GM23338 (cell line): ENCODE measurements around the gene ABI2. TPM values are rescaled to one million over a fixed set of nuclear protein-coding genes. Genes with fewer than 3 reads are reported as not detected.

Experiments
- ATAC-seq: fragments of 200-7000 bp; cut with Tn5 transposase; 3 replicates; pipeline ENCODE4 v1.9.1; 2020
- DNase-seq: peaks from one replicate; pipeline ENCODE4 v3.0.0-alpha.2; 2015; ENCODE audit warnings: low spot score
- H2AFZ ChIP-seq: fragments of 200-600 bp; sonication (generic); 2 replicates; pipeline ENCODE4 v1.8.0; 2016; ENCODE audit warnings: antibody characterized with exemption, mild to moderate bottlenecking, moderate library complexity
- H3F3A ChIP-seq: fragments of 200-600 bp; sonication (generic); replicated peaks from 2 replicates; pipeline ENCODE4 v1.8.0; 2017; ENCODE audit warnings: antibody characterized with exemption, mixed run types, low read depth
- H3K27ac ChIP-seq: fragments of 200-600 bp; sonication (generic); 2 replicates; pipeline ENCODE4 v1.6.1; 2016; ENCODE audit warnings: low read depth
- H3K27me3 ChIP-seq: fragments of 200-600 bp; sonication (generic); 2 replicates; pipeline ENCODE4 v1.8.0; 2016; ENCODE audit warnings: mild to moderate bottlenecking, mixed run types, moderate library complexity; ENCODE audit not compliant: insufficient read depth
- H3K36me3 ChIP-seq: fragments of 200-600 bp; sonication (generic); 2 replicates; pipeline ENCODE4 v1.8.0; 2016; ENCODE audit warnings: mild to moderate bottlenecking; ENCODE audit not compliant: insufficient read depth
- H3K4me1 ChIP-seq: fragments of 200-600 bp; sonication (generic); 2 replicates; pipeline ENCODE4 v1.8.0; 2016; ENCODE audit warnings: mild to moderate bottlenecking, moderate library complexity; ENCODE audit not compliant: insufficient read depth
- H3K4me2 ChIP-seq: fragments of 200-600 bp; sonication (generic); 2 replicates; pipeline ENCODE4 v1.7.1; 2017; ENCODE audit warnings: mixed run types
- H3K4me3 ChIP-seq: fragments of 200-600 bp; sonication (generic); 2 replicates; pipeline ENCODE4 v1.6.1; 2016; ENCODE audit warnings: mixed run types
- H3K79me2 ChIP-seq: fragments of 200-600 bp; sonication (generic); replicated peaks from 2 replicates; pipeline ENCODE4 v1.8.0; 2017; ENCODE audit warnings: mild to moderate bottlenecking; ENCODE audit not compliant: insufficient read depth
- H3K9me2 ChIP-seq: fragments of 200-600 bp; sonication (generic); 2 replicates; pipeline ENCODE4 v1.8.0; 2017; ENCODE audit not compliant: insufficient read depth
- H4K20me1 ChIP-seq: fragments of 200-600 bp; sonication (generic); replicated peaks from 2 replicates; pipeline ENCODE4 v1.8.0; 2017; ENCODE audit warnings: mild to moderate bottlenecking; ENCODE audit not compliant: insufficient read depth
- H3K27ac Mint-ChIP-seq: 2 replicates; pipeline ENCODE4 v1.8.0; 2020; ENCODE audit warnings: inconsistent platforms, mild to moderate bottlenecking, moderate library complexity, mixed read lengths
- H3K27me3 Mint-ChIP-seq: 3 replicates; pipeline ENCODE4 v1.8.0; 2022; ENCODE audit warnings: low read depth, mild to moderate bottlenecking, moderate library complexity, mixed read lengths, inconsistent platforms; ENCODE audit not compliant: insufficient read depth, poor library complexity
- H3K36me3 Mint-ChIP-seq: 3 replicates; pipeline ENCODE4 v1.8.0; 2021; ENCODE audit warnings: low read depth, mild to moderate bottlenecking, inconsistent platforms, moderate library complexity, mixed read lengths
- H3K4me1 Mint-ChIP-seq: 3 replicates; pipeline ENCODE4 v1.8.0; 2020; ENCODE audit warnings: mild to moderate bottlenecking, inconsistent platforms, mixed read lengths
- H3K4me3 Mint-ChIP-seq: 3 replicates; pipeline ENCODE4 v1.8.0; 2021; ENCODE audit warnings: moderate library complexity, mild to moderate bottlenecking, inconsistent platforms, mixed read lengths
- H3K9me3 Mint-ChIP-seq: 3 replicates; pipeline ENCODE4 v1.8.0; 2020; ENCODE audit warnings: moderate library complexity, mild to moderate bottlenecking, inconsistent platforms, mixed read lengths
- CREB1 ChIP-seq: fragments of 250-450 bp; sonication (Bioruptor Pico); IDR thresholded peaks from 2 replicates; pipeline ENCODE4 v1.5.0; 2020; ENCODE audit warnings: low read depth, mild to moderate bottlenecking, moderate library complexity
- CTCF ChIP-seq, 2 experiments: fragments of 200-600 bp in 1 of 2; sonication (generic) in 1 of 2; conservative IDR thresholded peaks; 2 replicates each; pipeline versions ENCODE4 v1.5.1 to v1.6.1; 2016 to 2017; ENCODE audit warnings: antibody characterized with exemption in 2 of 2, low read depth in 2 of 2, mild to moderate bottlenecking in 2 of 2, moderate library complexity in 1 of 2
- ETS1 ChIP-seq: IDR thresholded peaks from 2 replicates; pipeline ENCODE4 v1.6.1; 2016; ENCODE audit warnings: antibody characterized with exemption
- EZH2 ChIP-seq: fragments of 200-600 bp; sonication (generic); IDR thresholded peaks from one replicate; pipeline ENCODE4 v1.8.0; 2017; ENCODE audit warnings: antibody characterized with exemption, mild to moderate bottlenecking, low read depth; ENCODE audit not compliant: unreplicated experiment
- EZH2phosphoT487 ChIP-seq: fragments of 200-600 bp; sonication (generic); IDR thresholded peaks from one replicate; pipeline ENCODE4 v1.8.1; 2018; ENCODE audit warnings: antibody characterized with exemption; ENCODE audit not compliant: unreplicated experiment
- JUNB ChIP-seq: IDR thresholded peaks from one replicate; pipeline ENCODE4 v1.6.1; 2016; ENCODE audit warnings: antibody characterized with exemption; ENCODE audit not compliant: unreplicated experiment
- NANOG ChIP-seq: IDR thresholded peaks from 2 replicates; pipeline ENCODE4 v1.6.1; 2016; ENCODE audit warnings: antibody characterized with exemption, borderline replicate concordance
- POLR2AphosphoS5 ChIP-seq: IDR thresholded peaks from 2 replicates; pipeline ENCODE4 v1.6.1; 2016; ENCODE audit warnings: antibody characterized with exemption, low read depth
- REST ChIP-seq: IDR thresholded peaks from one replicate; pipeline ENCODE4 v1.6.1; 2018; ENCODE audit warnings: antibody characterized with exemption; ENCODE audit not compliant: unreplicated experiment
- STAT1 ChIP-seq: IDR thresholded peaks from one replicate; pipeline ENCODE4 v1.6.1; 2016; ENCODE audit warnings: antibody characterized with exemption; ENCODE audit not compliant: unreplicated experiment
- ZNF114 ChIP-seq: fragments of 250-450 bp; sonication (Bioruptor Pico); IDR thresholded peaks from 2 replicates; pipeline ENCODE4 v1.5.0; 2020; ENCODE audit warnings: mild to moderate bottlenecking, moderate library complexity
- ZNF331 ChIP-seq: fragments of 250-450 bp; sonication (Bioruptor Pico); IDR thresholded peaks from 2 replicates; pipeline ENCODE4 v1.5.0; 2020; ENCODE audit warnings: low read depth, mild to moderate bottlenecking, moderate library complexity
- polyA plus RNA-seq: library from polyadenylated mRNA; unstranded; fragments of >200 nt; fragmentation: Nextera tagmentation; extraction: Ambion mirVana; gene quantifications from 2 replicates; pipeline ENCODE4 v1.2.1, GENCODE V29; 2016
- total RNA-seq: library from RNA; depleted of rRNA; stranded (reverse); fragments of >200 nt; shearing (Covaris generic); gene quantifications from 2 replicates; pipeline ENCODE4 v1.2.3, GENCODE V29; 2014
- TF ChIP-seq, protein P1 (sequence below): fragments of 250-450 bp; sonication (Bioruptor Pico); IDR thresholded peaks from 2 replicates; pipeline ENCODE4 v1.5.0; 2020; ENCODE audit warnings: mild to moderate bottlenecking, moderate library complexity

The ABI2 gene
- total and polyA plus RNA-seq, 2 experiments from 2014 or later = 46.5 to 114 TPM

DNA sequence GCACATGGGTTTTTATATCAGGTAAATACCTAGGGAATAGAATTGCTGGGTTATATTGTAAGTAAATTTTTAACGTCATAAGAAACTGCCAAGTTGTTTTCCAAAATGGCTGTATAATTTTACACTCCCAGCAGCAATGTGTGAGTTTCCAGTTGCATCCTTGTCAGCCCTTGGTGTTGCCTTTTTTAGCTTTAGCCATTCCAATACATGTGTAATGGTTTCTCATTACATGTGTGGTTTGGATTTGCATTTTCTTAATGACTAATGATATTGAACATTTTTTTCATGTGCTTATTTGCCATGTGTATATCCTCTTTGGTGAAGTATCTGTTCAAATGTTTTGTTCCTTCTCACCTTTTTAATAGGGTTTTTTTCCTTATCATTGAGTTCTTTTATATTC, 70.8 kb downstream of the ABI2 start:
- Mint-ChIP-seq H3K27me3 (no peaks in the 10 kb centered on the region), H3K36me3 (peaks cover 50% of the 10 kb centered on the region)

More for the DNA sequence above, 70.8 kb downstream of the ABI2 start:
- H3K4me3 Mint-ChIP-seq = no peak overlapping the region
- no peak overlapping the region for H3K27ac Mint-ChIP-seq
- H3K4me2 ChIP-seq = no peak overlapping the region
- ATAC-seq = no peak
- H3K36me3 ChIP-seq = peaks cover 16% of the 10 kb centered on the region
- DNase-seq = no peak
- no peaks in the 10 kb centered on the region for H3K9me2 ChIP-seq
- H4K20me1 ChIP-seq = peaks cover 1% of the 10 kb centered on the region; the same call in 1 of the 2 replicates
- no peaks in the 10 kb centered on the region; the same call in 1 of the 2 replicates for H3K79me2 ChIP-seq
- H3K4me3 ChIP-seq = no peak overlapping the region
- no peaks in the 10 kb centered on the region for H3K9me3 Mint-ChIP-seq
- TF ChIP-seq STAT1 (no peak), EZH2phosphoT487 (no peak), REST (no peak), CREB1 (CRISPR knock-in tag) (no peak), JUNB (no peak), EZH2 (no peak), POLR2AphosphoS5 (no peak), NANOG (no peak), ZNF114 (CRISPR knock-in tag) (no peak), CTCF (conservative IDR thresholded peaks at IDR 0.05; ENCODE audit: low read depth in 2 of 2) (no peak), ZNF331 (no peak), ETS1 (no peak)
- TF ChIP-seq, protein P1, sequence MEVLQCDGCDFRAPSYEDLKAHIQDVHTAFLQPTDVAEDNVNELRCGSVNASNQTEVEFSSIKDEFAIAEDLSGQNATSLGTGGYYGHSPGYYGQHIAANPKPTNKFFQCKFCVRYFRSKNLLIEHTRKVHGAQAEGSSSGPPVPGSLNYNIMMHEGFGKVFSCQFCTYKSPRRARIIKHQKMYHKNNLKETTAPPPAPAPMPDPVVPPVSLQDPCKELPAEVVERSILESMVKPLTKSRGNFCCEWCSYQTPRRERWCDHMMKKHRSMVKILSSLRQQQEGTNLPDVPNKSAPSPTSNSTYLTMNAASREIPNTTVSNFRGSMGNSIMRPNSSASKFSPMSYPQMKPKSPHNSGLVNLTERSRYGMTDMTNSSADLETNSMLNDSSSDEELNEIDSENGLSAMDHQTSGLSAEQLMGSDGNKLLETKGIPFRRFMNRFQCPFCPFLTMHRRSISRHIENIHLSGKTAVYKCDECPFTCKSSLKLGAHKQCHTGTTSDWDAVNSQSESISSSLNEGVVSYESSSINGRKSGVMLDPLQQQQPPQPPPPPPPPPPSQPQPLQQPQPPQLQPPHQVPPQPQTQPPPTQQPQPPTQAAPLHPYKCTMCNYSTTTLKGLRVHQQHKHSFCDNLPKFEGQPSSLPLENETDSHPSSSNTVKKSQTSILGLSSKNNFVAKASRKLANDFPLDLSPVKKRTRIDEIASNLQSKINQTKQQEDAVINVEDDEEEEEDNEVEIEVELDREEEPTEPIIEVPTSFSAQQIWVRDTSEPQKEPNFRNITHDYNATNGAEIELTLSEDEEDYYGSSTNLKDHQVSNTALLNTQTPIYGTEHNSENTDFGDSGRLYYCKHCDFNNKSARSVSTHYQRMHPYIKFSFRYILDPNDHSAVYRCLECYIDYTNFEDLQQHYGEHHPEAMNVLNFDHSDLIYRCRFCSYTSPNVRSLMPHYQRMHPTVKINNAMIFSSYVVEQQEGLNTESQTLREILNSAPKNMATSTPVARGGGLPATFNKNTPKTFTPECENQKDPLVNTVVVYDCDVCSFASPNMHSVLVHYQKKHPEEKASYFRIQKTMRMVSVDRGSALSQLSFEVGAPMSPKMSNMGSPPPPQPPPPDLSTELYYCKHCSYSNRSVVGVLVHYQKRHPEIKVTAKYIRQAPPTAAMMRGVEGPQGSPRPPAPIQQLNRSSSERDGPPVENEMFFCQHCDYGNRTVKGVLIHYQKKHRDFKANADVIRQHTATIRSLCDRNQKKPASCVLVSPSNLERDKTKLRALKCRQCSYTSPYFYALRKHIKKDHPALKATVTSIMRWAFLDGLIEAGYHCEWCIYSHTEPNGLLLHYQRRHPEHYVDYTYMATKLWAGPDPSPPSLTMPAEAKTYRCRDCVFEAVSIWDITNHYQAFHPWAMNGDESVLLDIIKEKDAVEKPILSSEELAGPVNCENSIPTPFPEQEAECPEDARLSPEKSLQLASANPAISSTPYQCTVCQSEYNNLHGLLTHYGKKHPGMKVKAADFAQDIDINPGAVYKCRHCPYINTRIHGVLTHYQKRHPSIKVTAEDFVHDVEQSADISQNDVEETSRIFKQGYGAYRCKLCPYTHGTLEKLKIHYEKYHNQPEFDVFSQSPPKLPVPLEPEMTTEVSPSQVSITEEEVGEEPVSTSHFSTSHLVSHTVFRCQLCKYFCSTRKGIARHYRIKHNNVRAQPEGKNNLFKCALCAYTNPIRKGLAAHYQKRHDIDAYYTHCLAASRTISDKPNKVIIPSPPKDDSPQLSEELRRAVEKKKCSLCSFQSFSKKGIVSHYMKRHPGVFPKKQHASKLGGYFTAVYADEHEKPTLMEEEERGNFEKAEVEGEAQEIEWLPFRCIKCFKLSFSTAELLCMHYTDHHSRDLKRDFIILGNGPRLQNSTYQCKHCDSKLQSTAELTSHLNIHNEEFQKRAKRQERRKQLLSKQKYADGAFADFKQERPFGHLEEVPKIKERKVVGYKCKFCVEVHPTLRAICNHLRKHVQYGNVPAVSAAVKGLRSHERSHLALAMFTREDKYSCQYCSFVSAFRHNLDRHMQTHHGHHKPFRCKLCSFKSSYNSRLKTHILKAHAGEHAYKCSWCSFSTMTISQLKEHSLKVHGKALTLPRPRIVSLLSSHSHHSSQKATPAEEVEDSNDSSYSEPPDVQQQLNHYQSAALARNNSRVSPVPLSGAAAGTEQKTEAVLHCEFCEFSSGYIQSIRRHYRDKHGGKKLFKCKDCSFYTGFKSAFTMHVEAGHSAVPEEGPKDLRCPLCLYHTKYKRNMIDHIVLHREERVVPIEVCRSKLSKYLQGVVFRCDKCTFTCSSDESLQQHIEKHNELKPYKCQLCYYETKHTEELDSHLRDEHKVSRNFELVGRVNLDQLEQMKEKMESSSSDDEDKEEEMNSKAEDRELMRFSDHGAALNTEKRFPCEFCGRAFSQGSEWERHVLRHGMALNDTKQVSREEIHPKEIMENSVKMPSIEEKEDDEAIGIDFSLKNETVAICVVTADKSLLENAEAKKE = no peak
- H3K4me1 Mint-ChIP-seq = peaks cover 14% of the 10 kb centered on the region
- no peak overlapping the region for H3K27ac ChIP-seq
- H3K27me3 ChIP-seq = no peaks in the 10 kb centered on the region
- peaks cover 5% of the 10 kb centered on the region; the same call in 1 of the 2 replicates for H3K4me1 ChIP-seq
- 0 out of 2 replicates have a peak, but pooled peaks cover 2% of the 10 kb centered on the region for H3F3A ChIP-seq
- H2AFZ ChIP-seq = no peak overlapping the region
